Natural killer cell (primary cell): ENCODE measurements around the gene KAZN. TPM values are rescaled to one million over a fixed set of nuclear protein-coding genes. Genes with fewer than 3 reads are reported as not detected.

Experiments used
- ATAC-seq, 3 donors: fragments of 150-1000 bp in 2 of 3; fragments of 200-7000 bp in 1 of 3; cut with Tn5 transposase; 1 replicate in 1 of 3; 2 replicates in 2 of 3; pipeline ENCODE4 v1.10.0; 2021; ENCODE audit warnings: mild to moderate bottlenecking in 2 of 3, moderate library complexity in 2 of 3
- DNase-seq, 2 donors: peaks; one replicate each; pipeline versions ENCODE4 v3.0.0 to v3.0.0-alpha.2; 2013 to 2021; ENCODE audit warnings: mixed read lengths in 1 of 2
- H3K27ac ChIP-seq: one replicate; pipeline ENCODE4 v1.5.1; 2013; ENCODE audit warnings: mild to moderate bottlenecking, low read length
- H3K27me3 ChIP-seq: one replicate; pipeline ENCODE4 v1.6.1; 2013; ENCODE audit warnings: low read length; ENCODE audit not compliant: control insufficient read depth, insufficient read depth
- H3K36me3 ChIP-seq: one replicate; pipeline ENCODE4 v1.6.1; 2013; ENCODE audit warnings: low read length; ENCODE audit not compliant: control insufficient read depth, insufficient read depth
- H3K4me1 ChIP-seq: one replicate; pipeline ENCODE4 v1.6.1; 2013; ENCODE audit warnings: low read length; ENCODE audit not compliant: control insufficient read depth, insufficient read depth
- H3K4me3 ChIP-seq: one replicate; pipeline ENCODE4 v1.5.1; 2013; ENCODE audit warnings: low read length
- H3K9me3 ChIP-seq: one replicate; pipeline ENCODE4 v1.6.1; 2013; ENCODE audit warnings: low read length; ENCODE audit not compliant: control insufficient read depth, insufficient read depth
- H3K27ac Mint-ChIP-seq, 2 donors: one replicate each; pipeline ENCODE4 v1.8.0; 2022; ENCODE audit warnings: mild to moderate bottlenecking in 2 of 2, mixed read lengths in 2 of 2, moderate library complexity in 1 of 2
- H3K27me3 Mint-ChIP-seq, 2 donors: one replicate each; pipeline ENCODE4 v1.8.0; 2022; ENCODE audit warnings: low read depth in 2 of 2, mixed read lengths in 2 of 2
- H3K36me3 Mint-ChIP-seq: one replicate; pipeline ENCODE4 v1.8.0; 2022; ENCODE audit warnings: mixed read lengths
- H3K4me1 Mint-ChIP-seq, 2 donors: one replicate each; pipeline ENCODE4 v1.8.0; 2022; ENCODE audit warnings: mixed read lengths in 2 of 2
- H3K4me3 Mint-ChIP-seq: one replicate; pipeline ENCODE4 v1.8.0; 2022; ENCODE audit warnings: mild to moderate bottlenecking, moderate library complexity, mixed read lengths
- H3K9me3 Mint-ChIP-seq, 2 donors: one replicate each; pipeline ENCODE4 v1.8.0; 2022; ENCODE audit warnings: mixed read lengths in 2 of 2
- WGBS: methylation state at CpG from one replicate; pipeline ENCODE4 v1.1.7; 2013; ENCODE audit warnings: missing lambda C conversion rate; ENCODE audit not compliant: insufficient coverage; 5-methylcytosine and 5-hydroxymethylcytosine counted together
- intact Hi-C: fragments of 100-400 bp; cut with micrococcal nuclease; formaldehyde crosslinking; loops from one replicate; pipeline ENCODE4 v1.14.2; 2022
- total RNA-seq, 4 donors: library from RNA; stranded (reverse); fragments of 120-200 nt in 1 of 4; gene quantifications; one replicate each; pipeline versions ENCODE4 v1.2.3 to v1.2.4, GENCODE V29; 2013 to 2022
- TF ChIP-seq, protein P1 (sequence below): fragments of 200-600 bp; IDR thresholded peaks from one replicate; pipeline ENCODE4 v1.8.0; 2022; ENCODE audit warnings: antibody characterized with exemption

KAZN gene
- total RNA-seq, 3 donors from 2014 or later (not counting 1 experiment from before 2014, with no cell fraction given): 1.2 to 2.0 (median 1.7) TPM

DNA sequence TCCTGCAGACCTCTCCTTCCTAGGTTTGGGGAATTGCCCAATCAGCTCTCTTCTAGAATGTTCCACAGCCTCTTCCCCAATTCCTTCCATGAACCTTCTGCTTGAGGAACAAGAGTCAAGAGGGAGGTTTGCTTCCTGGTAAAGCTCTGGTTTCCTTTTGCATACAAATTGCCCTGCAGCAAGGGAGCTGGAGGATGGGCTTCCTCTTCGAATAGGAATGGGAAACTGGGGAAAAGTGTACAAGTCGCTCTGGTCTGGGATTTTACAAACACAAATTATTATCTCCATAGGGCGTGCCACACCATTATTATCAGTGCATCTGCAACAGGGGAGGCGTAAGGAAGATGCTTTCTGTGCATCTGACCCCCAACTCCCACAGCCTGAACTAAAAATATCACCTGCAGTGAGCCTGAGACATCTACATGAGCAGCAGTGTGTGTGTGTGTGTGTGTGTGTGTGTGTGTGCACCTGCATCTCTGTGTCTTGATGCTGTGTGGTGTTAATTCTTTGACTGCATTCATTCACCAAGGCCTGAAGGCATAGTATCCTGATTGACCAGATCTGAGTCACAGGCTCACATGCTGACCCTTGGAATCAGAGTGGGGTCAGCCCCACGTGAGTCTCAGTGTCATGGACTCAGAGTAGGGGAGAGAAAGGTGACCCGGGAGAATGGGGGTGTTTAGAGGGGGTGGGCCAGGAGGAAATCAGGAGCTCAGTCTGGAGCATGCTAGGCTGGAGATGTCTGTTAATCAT, 272.9 kb downstream of the KAZN start:
- no peak overlapping the region for H3K27ac Mint-ChIP-seq
- H3K36me3 Mint-ChIP-seq: no peaks in the 10 kb centered on the region
- H3K36me3 ChIP-seq: no peaks in the 10 kb centered on the region
- H3K27me3 Mint-ChIP-seq: peaks cover 7% of the 10 kb centered on the region in 2 donors
- no peaks in the 10 kb centered on the region for H3K4me1 Mint-ChIP-seq
- TF ChIP-seq, protein P1, sequence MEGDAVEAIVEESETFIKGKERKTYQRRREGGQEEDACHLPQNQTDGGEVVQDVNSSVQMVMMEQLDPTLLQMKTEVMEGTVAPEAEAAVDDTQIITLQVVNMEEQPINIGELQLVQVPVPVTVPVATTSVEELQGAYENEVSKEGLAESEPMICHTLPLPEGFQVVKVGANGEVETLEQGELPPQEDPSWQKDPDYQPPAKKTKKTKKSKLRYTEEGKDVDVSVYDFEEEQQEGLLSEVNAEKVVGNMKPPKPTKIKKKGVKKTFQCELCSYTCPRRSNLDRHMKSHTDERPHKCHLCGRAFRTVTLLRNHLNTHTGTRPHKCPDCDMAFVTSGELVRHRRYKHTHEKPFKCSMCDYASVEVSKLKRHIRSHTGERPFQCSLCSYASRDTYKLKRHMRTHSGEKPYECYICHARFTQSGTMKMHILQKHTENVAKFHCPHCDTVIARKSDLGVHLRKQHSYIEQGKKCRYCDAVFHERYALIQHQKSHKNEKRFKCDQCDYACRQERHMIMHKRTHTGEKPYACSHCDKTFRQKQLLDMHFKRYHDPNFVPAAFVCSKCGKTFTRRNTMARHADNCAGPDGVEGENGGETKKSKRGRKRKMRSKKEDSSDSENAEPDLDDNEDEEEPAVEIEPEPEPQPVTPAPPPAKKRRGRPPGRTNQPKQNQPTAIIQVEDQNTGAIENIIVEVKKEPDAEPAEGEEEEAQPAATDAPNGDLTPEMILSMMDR: no peak
- ATAC-seq (no peak), DNase-seq (no peak)
- no peak overlapping the region for H3K4me3 Mint-ChIP-seq
- H3K27me3 ChIP-seq: no peaks in the 10 kb centered on the region
- H3K4me1 ChIP-seq: no peaks in the 10 kb centered on the region
- H3K4me3 ChIP-seq: no peak overlapping the region
- H3K9me3 ChIP-seq: no peaks in the 10 kb centered on the region
- no peak overlapping the region for H3K27ac ChIP-seq
- 65% methylated on average over 6 of the region's 6 CpGs for WGBS
- no peaks in the 10 kb centered on the region for H3K9me3 Mint-ChIP-seq
- intact Hi-C loops: no loop called here

DNA sequence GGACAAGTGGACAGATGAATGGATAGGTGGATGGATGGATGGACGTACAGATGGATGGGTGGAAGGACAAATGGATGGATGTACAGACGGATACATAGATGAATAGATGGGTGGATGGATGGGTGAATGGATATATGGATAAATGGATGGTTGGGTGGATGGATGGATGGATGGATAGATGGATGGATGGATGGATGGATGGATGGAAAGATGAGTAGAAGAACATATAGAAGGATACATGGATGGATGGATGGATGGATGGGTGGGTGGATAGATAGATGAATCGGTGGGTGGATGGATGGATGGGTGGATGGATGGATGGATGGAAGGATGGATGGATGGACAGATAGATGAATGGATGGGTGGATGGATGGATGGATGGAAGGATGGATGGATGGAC, 274.3 kb downstream of the KAZN start:
- no peak overlapping the region for H3K27ac Mint-ChIP-seq
- 84% methylated on average over 3 of the region's 3 CpGs for WGBS
- H3K4me1 Mint-ChIP-seq: no peaks in the 10 kb centered on the region

DNA sequence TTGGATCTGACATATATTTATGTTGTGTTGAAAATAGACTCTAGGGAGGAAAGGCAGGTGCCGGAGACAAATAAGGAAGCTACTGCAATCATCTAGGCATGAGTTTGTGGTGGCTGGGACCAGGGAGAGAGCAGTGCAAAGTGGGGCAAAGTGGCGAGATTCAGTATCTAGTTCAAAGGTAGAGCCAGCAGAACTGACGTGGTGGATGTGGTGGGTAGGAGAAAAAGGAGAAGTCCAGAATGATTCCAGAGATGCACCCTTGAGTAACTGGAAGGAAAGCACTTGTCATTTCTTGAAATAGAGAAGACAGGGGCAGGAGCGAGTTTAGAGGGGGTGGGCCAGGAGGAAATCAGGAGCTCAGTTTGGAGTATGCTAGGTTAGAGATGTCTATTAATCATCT, 275.2 kb downstream of the KAZN start:
- Histone ChIP-seq H3K9me3 (no peaks in the 10 kb centered on the region), H3K4me1 (no peaks in the 10 kb centered on the region), H3K36me3 (no peaks in the 10 kb centered on the region), H3K4me3 (no peak overlapping the region), H3K27me3 (no peaks in the 10 kb centered on the region), H3K27ac (no peak overlapping the region)
- DNase-seq: no peak
- intact Hi-C loops: no loop called here
- Mint-ChIP-seq H3K27ac (no peak overlapping the region), H3K4me1 (no peaks in the 10 kb centered on the region), H3K4me3 (no peak overlapping the region), H3K9me3 (no peaks in the 10 kb centered on the region), H3K36me3 (no peaks in the 10 kb centered on the region), H3K27me3 (peaks cover 6 to 7% of the 10 kb centered on the region in 2 donors)
- ATAC-seq: no peak
- TF ChIP-seq, protein P1: no peak
- 20% methylated on average over 4 of the region's 4 CpGs for WGBS

More for the DNA sequence above, 274.3 kb downstream of the KAZN start:
- no peaks in the 10 kb centered on the region for H3K9me3 ChIP-seq
- DNase-seq (no peak), ATAC-seq (no peak)
- no peak overlapping the region for H3K4me3 ChIP-seq
- no peaks in the 10 kb centered on the region for H3K27me3 ChIP-seq
- Mint-ChIP-seq H3K27me3 (peaks cover 6 to 7% of the 10 kb centered on the region in 2 donors), H3K4me3 (no peak overlapping the region), H3K36me3 (no peaks in the 10 kb centered on the region), H3K9me3 (no peaks in the 10 kb centered on the region)
- TF ChIP-seq, protein P1: no peak
- intact Hi-C loops: no loop called here
- no peaks in the 10 kb centered on the region for H3K4me1 ChIP-seq
- H3K27ac ChIP-seq: no peak overlapping the region
- no peaks in the 10 kb centered on the region for H3K36me3 ChIP-seq
